DOHH2 (cell line): ENCODE measurements around the gene CEP295NL.

ENCODE experiments used
- CTCF ChIP-seq: fragments of 200-600 bp; sonication (generic); IDR thresholded peaks from one replicate; pipeline ENCODE4 v1.5.1; 2014; ENCODE audit warnings: antibody characterized with exemption, mild to moderate bottlenecking, low read depth, low read length; ENCODE audit not compliant: poor library complexity, severe bottlenecking
- EZH2phosphoT487 ChIP-seq: fragments of 200-600 bp; sonication (generic); IDR thresholded peaks from 2 replicates; pipeline ENCODE4 v1.6.1; 2017; ENCODE audit warnings: borderline replicate concordance, mild to moderate bottlenecking, antibody characterized with exemption, low read length, moderate library complexity, mixed read lengths

- TF ChIP-seq CTCF (no peak), EZH2phosphoT487 (no peak)
These were observed 37.3 kb upstream of the CEP295NL start for GRCh38 chr17:78940258-78940657.
